GM13977 (cell line): ENCODE results near the gene AP5Z1.

ENCODE experiments used
- DNase-seq: peaks from one replicate; pipeline ENCODE4 v3.0.0; 2012; ENCODE audit warnings: low spot score
- in situ Hi-C: fragments of 300-500 bp; cut with MboI; formaldehyde crosslinking; loops from one replicate; pipeline ENCODE4 v1.12.0; 2022; ENCODE audit warnings: low sequenced_read_pairs, low pct_unique_long_range_greater_than_20kb, mixed read lengths, inconsistent platforms; ENCODE audit not compliant: unreplicated experiment
- TF ChIP-seq, protein P1 (sequence below): IDR thresholded peaks from 2 replicates; pipeline ENCODE4 v1.5.1; 2012; ENCODE audit warnings: mild to moderate bottlenecking, control low read depth; ENCODE audit not compliant: insufficient read depth; ENCODE audit errors: extremely low read depth, missing control alignments

AP5Z1 gene

DNA sequence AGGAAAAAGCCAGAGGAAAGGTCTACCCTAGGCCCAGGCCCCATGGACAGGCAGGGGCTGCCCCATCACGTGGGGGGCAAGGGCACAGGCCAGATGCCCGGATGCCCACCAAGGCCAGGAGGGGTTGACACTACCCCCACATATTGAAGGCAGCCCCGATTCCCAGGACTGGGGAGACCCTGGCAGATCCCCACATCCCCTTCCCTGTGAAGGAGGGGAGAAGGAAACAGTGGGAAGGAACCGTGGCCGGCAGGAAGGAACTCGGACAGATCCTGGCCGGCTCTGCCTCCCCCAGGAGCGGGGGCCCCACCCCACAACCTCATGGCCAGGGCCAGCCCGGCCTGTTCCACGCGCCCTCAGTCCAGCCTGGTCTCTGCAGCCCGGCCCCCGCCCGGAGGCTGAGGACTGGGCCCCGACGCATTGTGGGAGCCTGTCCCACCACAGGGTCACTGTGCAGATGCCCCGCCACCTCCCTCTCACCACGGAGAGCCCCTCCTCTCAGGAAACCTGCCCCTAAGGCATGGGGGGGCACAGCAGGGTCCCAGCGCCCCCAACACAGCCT, 45.1 kb downstream of the AP5Z1 start:
- in situ Hi-C loops: no loop called here
- DNase-seq: no peak
- TF ChIP-seq, protein P1, sequence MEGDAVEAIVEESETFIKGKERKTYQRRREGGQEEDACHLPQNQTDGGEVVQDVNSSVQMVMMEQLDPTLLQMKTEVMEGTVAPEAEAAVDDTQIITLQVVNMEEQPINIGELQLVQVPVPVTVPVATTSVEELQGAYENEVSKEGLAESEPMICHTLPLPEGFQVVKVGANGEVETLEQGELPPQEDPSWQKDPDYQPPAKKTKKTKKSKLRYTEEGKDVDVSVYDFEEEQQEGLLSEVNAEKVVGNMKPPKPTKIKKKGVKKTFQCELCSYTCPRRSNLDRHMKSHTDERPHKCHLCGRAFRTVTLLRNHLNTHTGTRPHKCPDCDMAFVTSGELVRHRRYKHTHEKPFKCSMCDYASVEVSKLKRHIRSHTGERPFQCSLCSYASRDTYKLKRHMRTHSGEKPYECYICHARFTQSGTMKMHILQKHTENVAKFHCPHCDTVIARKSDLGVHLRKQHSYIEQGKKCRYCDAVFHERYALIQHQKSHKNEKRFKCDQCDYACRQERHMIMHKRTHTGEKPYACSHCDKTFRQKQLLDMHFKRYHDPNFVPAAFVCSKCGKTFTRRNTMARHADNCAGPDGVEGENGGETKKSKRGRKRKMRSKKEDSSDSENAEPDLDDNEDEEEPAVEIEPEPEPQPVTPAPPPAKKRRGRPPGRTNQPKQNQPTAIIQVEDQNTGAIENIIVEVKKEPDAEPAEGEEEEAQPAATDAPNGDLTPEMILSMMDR: no peak

GRCh38 chr7:4820967-4821471, 45.6 kb downstream of the AP5Z1 start:
- TF ChIP-seq, protein P1: no peak
- no peak for DNase-seq
- in situ Hi-C loops: no loop called here

DNA sequence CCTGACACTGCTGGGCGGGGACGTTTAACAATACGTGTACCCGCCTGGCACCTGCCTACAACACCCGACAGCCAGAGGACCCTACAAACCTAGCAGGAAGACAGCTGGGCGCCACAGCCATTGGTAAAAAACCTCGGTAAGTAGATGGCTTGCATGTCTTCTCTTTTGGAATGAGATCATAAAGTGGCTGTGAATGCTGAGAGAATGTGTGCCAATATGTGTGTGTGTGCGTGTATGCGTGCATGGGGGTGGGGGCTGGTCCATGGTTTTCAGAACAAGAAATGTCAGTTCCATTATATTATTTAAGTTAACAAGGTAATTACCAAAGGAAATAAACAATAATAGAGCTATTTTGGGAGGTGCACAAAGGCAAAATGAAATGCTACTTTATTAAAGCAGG, 47.3 kb downstream of the AP5Z1 start:
- no peak for DNase-seq
- TF ChIP-seq, protein P1: no peak
- in situ Hi-C loops: no loop called here

DNA sequence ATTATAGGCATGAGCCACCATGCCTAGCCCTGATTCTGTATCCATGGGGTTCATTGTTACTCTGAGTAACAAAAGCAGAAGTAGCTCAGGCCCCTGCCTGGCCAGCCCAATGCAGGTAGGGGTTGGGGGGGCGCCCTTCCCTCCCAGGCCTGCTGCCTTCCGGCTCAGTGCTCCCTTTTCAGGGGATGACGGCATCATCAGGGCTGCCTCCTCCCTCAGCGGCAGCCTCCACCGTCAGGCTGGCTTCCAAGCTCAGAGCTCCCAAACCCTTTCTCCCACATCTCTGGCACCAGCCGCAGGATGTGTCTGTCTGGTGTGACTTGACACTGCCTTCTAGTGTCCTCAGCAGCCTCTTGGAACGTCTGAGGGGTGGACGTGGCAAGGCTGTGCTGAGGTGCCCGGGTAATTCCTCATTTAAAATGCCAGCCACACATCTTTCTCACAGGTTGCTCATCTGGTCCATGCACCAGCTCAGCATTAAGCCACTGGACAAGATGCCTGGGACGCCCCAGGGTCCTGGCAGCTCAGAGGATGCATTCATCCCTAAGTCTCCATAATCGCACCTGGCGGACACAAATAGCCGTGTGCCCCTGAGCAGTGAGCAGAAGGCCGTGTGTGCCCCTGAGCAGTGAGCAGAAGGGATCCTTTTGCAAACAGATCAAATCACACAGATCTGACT, 48.2 kb downstream of the AP5Z1 start:
- no peak for DNase-seq
- TF ChIP-seq, protein P1: no peak
- in situ Hi-C loops: no loop called here

- DNase-seq: no peak
- in situ Hi-C loops: no loop called here
- TF ChIP-seq, protein P1: no peak
Observed at GRCh38 chr7:4824120-4824775, 48.8 kb downstream of the AP5Z1 start.

DNA sequence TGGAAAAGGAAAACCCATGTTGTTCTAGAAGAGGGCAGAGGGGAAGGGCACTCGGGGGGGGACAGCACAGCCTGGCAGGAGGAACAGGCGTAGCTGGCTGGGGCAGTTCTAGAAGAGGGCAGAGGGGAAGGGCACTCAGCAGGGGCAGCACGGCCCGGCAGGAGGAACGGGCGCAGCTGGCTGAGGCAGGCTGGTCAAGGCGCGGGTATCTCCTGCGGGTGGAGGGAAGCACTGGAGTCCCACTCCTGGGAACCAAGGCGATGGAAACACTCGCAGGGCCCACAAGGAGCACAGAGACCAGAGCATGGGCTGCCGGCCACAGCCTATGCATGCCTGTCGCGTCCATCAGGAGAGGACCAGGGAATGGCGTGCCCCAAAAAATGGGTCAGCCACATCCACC, 49.7 kb downstream of the AP5Z1 start:
- DNase-seq: no peak
- TF ChIP-seq, protein P1: no peak
- in situ Hi-C loops: loop anchor here (25.0 kb wide), 1 partner anchor 262 kb away; no protein-coding TSS in a partner anchor
